Astrocyte (in vitro differentiated cells and primary cell): Measurements from ENCODE around the gene C1QB. TPM values are rescaled to one million over a fixed set of nuclear protein-coding genes. Genes with fewer than 3 reads are reported as not detected.

ENCODE experiments used
- DNase-seq: peaks from one replicate; pipeline ENCODE4 v3.0.0-alpha.2; 2010; ENCODE audit warnings: low read depth
- FAIRE-seq: peaks from 2 replicates; lab custom pipeline; 2011; peaks lifted over from hg19 to GRCh38; lab: Jason Lieb, UNC
- H2AFZ ChIP-seq: 2 replicates; pipeline ENCODE4 v1.6.0; 2012; ENCODE audit warnings: low read depth, low read length, inconsistent platforms
- H3K27ac ChIP-seq: 2 replicates; pipeline ENCODE4 v1.5.1; 2011; ENCODE audit warnings: low read depth, low read length, inconsistent platforms
- H3K27me3 ChIP-seq: 2 replicates; pipeline ENCODE4 v1.6.0; 2011; ENCODE audit warnings: low read length, inconsistent platforms; ENCODE audit not compliant: insufficient read depth
- H3K36me3 ChIP-seq: 2 replicates; pipeline ENCODE4 v1.5.1; 2011; ENCODE audit warnings: low read length, inconsistent platforms; ENCODE audit not compliant: insufficient read depth
- H3K4me1 ChIP-seq: 2 replicates; pipeline ENCODE4 v1.5.1; 2011; ENCODE audit warnings: low read length, inconsistent platforms; ENCODE audit not compliant: insufficient read depth
- H3K4me2 ChIP-seq: 2 replicates; pipeline ENCODE4 v1.6.0; 2012; ENCODE audit warnings: low read length, inconsistent platforms
- H3K4me3 ChIP-seq: 2 replicates; pipeline ENCODE4 v1.5.1; 2011; ENCODE audit warnings: low read depth, mild to moderate bottlenecking, low read length, inconsistent platforms; ENCODE audit not compliant: insufficient read depth
- H3K79me2 ChIP-seq: 2 replicates; pipeline ENCODE4 v1.6.0; 2012; ENCODE audit warnings: mild to moderate bottlenecking, low read length, inconsistent platforms; ENCODE audit not compliant: insufficient read depth
- H3K9ac ChIP-seq: 2 replicates; pipeline ENCODE4 v1.6.0; 2012; ENCODE audit warnings: mild to moderate bottlenecking, low read length, inconsistent platforms
- H3K9me3 ChIP-seq: 2 replicates; pipeline ENCODE4 v1.5.1; 2012; ENCODE audit warnings: low read depth, mild to moderate bottlenecking, low read length, inconsistent platforms; ENCODE audit not compliant: insufficient read depth
- H4K20me1 ChIP-seq: 2 replicates; pipeline ENCODE4 v1.6.0; 2012; ENCODE audit warnings: low read length, inconsistent platforms; ENCODE audit not compliant: insufficient read depth
- H3K27ac Mint-ChIP-seq: one replicate; pipeline ENCODE4 v1.8.0; 2021; ENCODE audit warnings: mild to moderate bottlenecking, mixed read lengths; ENCODE audit not compliant: unreplicated experiment
- H3K27me3 Mint-ChIP-seq: one replicate; pipeline ENCODE4 v1.8.0; 2021; ENCODE audit warnings: low read depth, mixed read lengths; ENCODE audit not compliant: unreplicated experiment
- H3K36me3 Mint-ChIP-seq: one replicate; pipeline ENCODE4 v1.8.0; 2021; ENCODE audit warnings: low read depth, mixed read lengths; ENCODE audit not compliant: unreplicated experiment
- H3K4me1 Mint-ChIP-seq: one replicate; pipeline ENCODE4 v1.8.0; 2021; ENCODE audit warnings: low read depth, mixed read lengths; ENCODE audit not compliant: unreplicated experiment
- H3K4me3 Mint-ChIP-seq: one replicate; pipeline ENCODE4 v1.8.0; 2021; ENCODE audit warnings: mild to moderate bottlenecking, moderate library complexity, mixed read lengths; ENCODE audit not compliant: unreplicated experiment
- H3K9me3 Mint-ChIP-seq: one replicate; pipeline ENCODE4 v1.8.0; 2021; ENCODE audit warnings: mild to moderate bottlenecking, mixed read lengths; ENCODE audit not compliant: unreplicated experiment
- CTCF ChIP-seq: IDR thresholded peaks from 2 replicates; pipeline ENCODE4 v1.5.1; 2011; ENCODE audit warnings: low read depth, mild to moderate bottlenecking, inconsistent platforms, low read length, moderate library complexity; ENCODE audit not compliant: insufficient read depth
- EZH2 ChIP-seq: IDR thresholded peaks from 2 replicates; pipeline ENCODE4 v1.6.1; 2012; ENCODE audit warnings: mild to moderate bottlenecking, low read length, inconsistent platforms; ENCODE audit not compliant: insufficient read depth
- total RNA-seq: library from RNA; stranded (reverse); gene quantifications from 2 replicates; pipeline ENCODE4 v1.2.1, GENCODE V29; 2021

Gene C1QB
- total RNA-seq, 1 donor from 2014 or later: not detected

GRCh38 chr1:22633697-22634463, 19.2 kb upstream of the C1QB start:
- Histone ChIP-seq H3K36me3 (no peaks in the 10 kb centered on the region), H3K9me3 (no peaks in the 10 kb centered on the region), H2AFZ (no peak overlapping the region), H4K20me1 (no peaks in the 10 kb centered on the region), H3K4me1 (no peaks in the 10 kb centered on the region), H3K9ac (no peak overlapping the region), H3K27me3 (peaks cover 56% of the 10 kb centered on the region), H3K4me2 (no peak overlapping the region), H3K27ac (no peak overlapping the region), H3K4me3 (no peak overlapping the region), H3K79me2 (no peaks in the 10 kb centered on the region)
- TF ChIP-seq EZH2 (no peak), CTCF (no peak)
- no peaks in the 10 kb centered on the region for H3K36me3 Mint-ChIP-seq
- H3K9me3 Mint-ChIP-seq: peaks cover 3% of the 10 kb centered on the region
- no peak for FAIRE-seq
- H3K4me1 Mint-ChIP-seq: no peaks in the 10 kb centered on the region
- no peak overlapping the region for H3K4me3 Mint-ChIP-seq
- H3K27me3 Mint-ChIP-seq: peaks cover 42% of the 10 kb centered on the region
- H3K27ac Mint-ChIP-seq: no peak overlapping the region
- DNase-seq: no peak

GRCh38 chr1:22635436-22635835, 17.6 kb upstream of the C1QB start:
- Histone ChIP-seq H2AFZ (no peak overlapping the region), H3K27me3 (peaks cover 43% of the 10 kb centered on the region), H3K4me1 (no peaks in the 10 kb centered on the region), H3K9me3 (no peaks in the 10 kb centered on the region), H3K36me3 (no peaks in the 10 kb centered on the region), H3K4me2 (no peak overlapping the region), H3K27ac (no peak overlapping the region), H3K79me2 (no peaks in the 10 kb centered on the region), H4K20me1 (no peaks in the 10 kb centered on the region), H3K4me3 (no peak overlapping the region), H3K9ac (no peak overlapping the region)
- Mint-ChIP-seq H3K27me3 (peaks cover 40% of the 10 kb centered on the region), H3K4me1 (peaks cover 2% of the 10 kb centered on the region), H3K4me3 (no peak overlapping the region), H3K36me3 (no peaks in the 10 kb centered on the region), H3K27ac (no peak overlapping the region), H3K9me3 (peaks cover 3% of the 10 kb centered on the region)
- DNase-seq (no peak), FAIRE-seq (no peak)
- TF ChIP-seq CTCF: no peak
- TF ChIP-seq EZH2: no peak

- no peaks in the 10 kb centered on the region for H3K36me3 Mint-ChIP-seq
- H3K9me3 ChIP-seq: no peaks in the 10 kb centered on the region
- H3K4me3 Mint-ChIP-seq: no peak within 1 kb of the TSS
- H3K27ac ChIP-seq: no peak within 1 kb of the TSS
- no peak within 1 kb of the TSS for H3K9ac ChIP-seq
- H3K27ac Mint-ChIP-seq: no peak within 1 kb of the TSS
- H4K20me1 ChIP-seq: no peaks in the 10 kb centered on the region
- FAIRE-seq (no peak), DNase-seq (no peak)
- H3K4me1 Mint-ChIP-seq: peaks cover 2% of the 10 kb centered on the region
- H3K4me3 ChIP-seq: no peak within 1 kb of the TSS
- H3K4me2 ChIP-seq: no peak within 1 kb of the TSS
- peaks cover 45% of the 10 kb centered on the region for H3K27me3 Mint-ChIP-seq
- H3K4me1 ChIP-seq: no peaks in the 10 kb centered on the region
- H3K9me3 Mint-ChIP-seq: peaks cover 5% of the 10 kb centered on the region
- peaks cover 36% of the 10 kb centered on the region for H3K27me3 ChIP-seq
- TF ChIP-seq EZH2 (no peak), CTCF (no peak)
- H2AFZ ChIP-seq: no peak within 1 kb of the TSS
- H3K36me3 ChIP-seq: no peaks in the 10 kb centered on the region
- H3K79me2 ChIP-seq: no peaks in the 10 kb centered on the region
Observed at GRCh38 chr1:22636353-22636752, 16.7 kb upstream of the C1QB start, which contains the start of gene C1QA. Gene C1QA, plus strand, starts transcription at chr1:22636628. Its CDS starts 989 bp downstream, at chr1:22637617.
